ENCODE data around the gene MKX. TPM values are rescaled to one million over a fixed set of nuclear protein-coding genes. Genes with fewer than 3 reads are reported as not detected.

The MKX gene
- total and polyA plus RNA-seq, 5 donors: 0.15 to 0.47 (median 0.20) TPM

DNA sequence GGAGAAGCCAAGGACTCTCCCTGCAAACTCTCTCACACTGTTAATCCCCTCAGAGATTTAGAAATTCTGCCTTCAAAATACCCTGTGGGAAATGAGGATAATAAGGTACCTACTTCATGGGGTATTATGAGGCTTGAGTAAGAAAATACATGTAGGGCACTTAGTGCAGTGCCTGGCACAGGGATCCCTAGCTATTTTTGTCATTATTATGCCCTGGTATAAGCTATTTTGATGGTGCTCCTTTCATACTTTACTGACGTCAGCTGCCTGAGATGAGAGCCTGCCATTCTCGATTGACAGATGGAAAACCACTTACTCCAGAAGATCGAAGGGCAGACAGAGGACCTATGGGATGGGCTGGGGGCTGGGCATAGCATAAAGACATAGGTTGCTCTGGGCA lies 30.1 kb downstream of the MKX start:
- Histone ChIP-seq H3K27me3 (ENCODE audit: control insufficient read depth, insufficient read depth) (peaks cover 2% of the 10 kb centered on the region), H3K4me1 (ENCODE audit: control insufficient read depth, insufficient read depth, low read length) (no peaks in the 10 kb centered on the region), H3K9me3 (ENCODE audit: control insufficient read depth, low read length) (no peaks in the 10 kb centered on the region), H3K27ac (ENCODE audit: low read length) (no peak overlapping the region), H3K4me3 (ENCODE audit: low read length) (no peak overlapping the region)
- intact Hi-C loops (cut with DNase I): no loop called here
- ATAC-seq (no peak), DNase-seq (no peak)
- 67% methylated on average over 3 of the region's 3 CpGs for WGBS

GRCh38 chr10:27714349-27714748 lies 31.3 kb downstream of the MKX start:
- H3K4me1 ChIP-seq (ENCODE audit: control insufficient read depth, insufficient read depth, low read length): no peaks in the 10 kb centered on the region
- H3K4me3 ChIP-seq (ENCODE audit: low read length): no peak overlapping the region
- peaks cover 2% of the 10 kb centered on the region for H3K27me3 ChIP-seq (ENCODE audit: control insufficient read depth, insufficient read depth)
- no peak overlapping the region for H3K27ac ChIP-seq (ENCODE audit: low read length)
- no peaks in the 10 kb centered on the region for H3K9me3 ChIP-seq (ENCODE audit: control insufficient read depth, low read length)
- DNase-seq (no peak), ATAC-seq (no peak)
- intact Hi-C loops (cut with DNase I): no loop called here
- 49% methylated on average over 4 of the region's 4 CpGs for WGBS

DNA sequence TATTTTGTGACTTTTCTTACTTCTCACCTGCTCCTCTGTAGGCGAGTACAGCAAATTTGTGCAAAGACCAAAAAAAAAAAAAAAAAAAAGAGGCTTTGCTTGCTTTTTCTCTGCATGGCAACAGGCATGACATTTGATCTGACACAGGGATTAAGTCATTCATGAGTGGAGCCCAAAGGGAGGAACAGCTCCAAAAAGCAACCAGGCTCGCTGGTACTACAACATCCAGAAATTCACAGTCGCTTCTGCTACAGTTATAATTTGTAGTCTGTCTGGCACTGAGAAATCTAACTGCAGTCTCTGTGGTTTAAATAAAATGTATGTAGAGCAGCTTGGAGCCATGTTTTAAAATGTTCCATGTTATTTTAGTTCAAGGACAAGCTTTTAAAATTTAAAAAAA lies 31.7 kb downstream of the MKX start:
- H3K27me3 ChIP-seq (ENCODE audit: control insufficient read depth, insufficient read depth): peaks cover 2% of the 10 kb centered on the region
- H3K9me3 ChIP-seq (ENCODE audit: control insufficient read depth, low read length): no peaks in the 10 kb centered on the region
- H3K27ac ChIP-seq (ENCODE audit: low read length): no peak overlapping the region
- intact Hi-C loops (cut with DNase I): no loop called here
- no peaks in the 10 kb centered on the region for H3K4me1 ChIP-seq (ENCODE audit: control insufficient read depth, insufficient read depth, low read length)
- whole genome bisulfite sequencing: 46% methylated on average over 3 of the region's 3 CpGs
- H3K4me3 ChIP-seq (ENCODE audit: low read length): no peak overlapping the region
- DNase-seq (no peak), ATAC-seq (peak; percentile 51 to 72)

DNA sequence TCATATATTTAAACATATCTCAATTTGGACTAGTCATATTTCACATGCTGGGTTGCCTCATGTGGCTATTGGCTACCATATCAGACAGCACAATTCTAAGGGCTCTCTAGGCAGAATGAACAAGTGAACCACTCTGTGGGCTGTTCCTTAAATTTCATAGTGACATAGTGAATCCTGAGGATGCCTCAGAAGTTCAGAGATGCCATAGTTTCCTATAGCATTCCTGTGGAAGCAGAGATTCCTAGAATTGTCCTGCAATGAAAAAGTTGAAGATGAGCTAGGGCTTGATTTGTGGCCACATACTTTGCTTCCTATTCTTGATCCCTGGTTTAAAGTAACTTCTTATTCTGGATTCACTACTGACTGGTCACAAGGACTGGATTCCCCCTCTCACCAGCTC lies 35.6 kb downstream of the MKX start:
- Histone ChIP-seq H3K4me3 (ENCODE audit: low read length) (no peak overlapping the region), H3K27ac (ENCODE audit: low read length) (no peak overlapping the region), H3K9me3 (ENCODE audit: control insufficient read depth, low read length) (no peaks in the 10 kb centered on the region), H3K4me1 (ENCODE audit: control insufficient read depth, insufficient read depth, low read length) (no peaks in the 10 kb centered on the region), H3K27me3 (ENCODE audit: control insufficient read depth, insufficient read depth) (no peaks in the 10 kb centered on the region)
- DNase-seq (no peak), ATAC-seq (no peak)
- intact Hi-C loops (cut with DNase I): no loop called here

DNA sequence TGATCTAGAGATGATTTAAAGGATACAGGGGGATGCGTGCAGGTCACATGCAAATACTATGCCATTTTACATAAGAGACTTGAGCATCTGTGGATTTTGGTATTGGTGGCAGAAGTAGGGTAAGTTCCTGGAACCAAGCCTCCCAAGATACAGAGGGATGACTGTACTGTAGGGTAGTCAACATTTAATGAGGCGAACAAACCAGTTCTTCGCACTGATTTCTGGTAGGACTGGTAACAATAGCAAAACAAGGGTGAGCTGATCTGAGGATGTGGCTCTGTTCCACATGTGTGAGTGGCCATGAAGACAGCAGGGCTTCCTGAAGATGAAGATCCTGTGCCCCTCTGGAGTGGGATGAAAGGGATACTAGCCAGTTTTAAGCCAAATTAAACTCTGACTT lies 36.3 kb downstream of the MKX start:
- ATAC-seq: no peak
- WGBS: 96% methylated on average over 3 of the region's 3 CpGs
- H3K9me3 ChIP-seq (ENCODE audit: control insufficient read depth, low read length): no peaks in the 10 kb centered on the region
- intact Hi-C loops (cut with DNase I): no loop called here
- no peaks in the 10 kb centered on the region for H3K4me1 ChIP-seq (ENCODE audit: control insufficient read depth, insufficient read depth, low read length)
- H3K4me3 ChIP-seq (ENCODE audit: low read length): no peak overlapping the region
- no peak for DNase-seq
- H3K27ac ChIP-seq (ENCODE audit: low read length): no peak overlapping the region
- H3K27me3 ChIP-seq (ENCODE audit: control insufficient read depth, insufficient read depth): no peaks in the 10 kb centered on the region

DNA sequence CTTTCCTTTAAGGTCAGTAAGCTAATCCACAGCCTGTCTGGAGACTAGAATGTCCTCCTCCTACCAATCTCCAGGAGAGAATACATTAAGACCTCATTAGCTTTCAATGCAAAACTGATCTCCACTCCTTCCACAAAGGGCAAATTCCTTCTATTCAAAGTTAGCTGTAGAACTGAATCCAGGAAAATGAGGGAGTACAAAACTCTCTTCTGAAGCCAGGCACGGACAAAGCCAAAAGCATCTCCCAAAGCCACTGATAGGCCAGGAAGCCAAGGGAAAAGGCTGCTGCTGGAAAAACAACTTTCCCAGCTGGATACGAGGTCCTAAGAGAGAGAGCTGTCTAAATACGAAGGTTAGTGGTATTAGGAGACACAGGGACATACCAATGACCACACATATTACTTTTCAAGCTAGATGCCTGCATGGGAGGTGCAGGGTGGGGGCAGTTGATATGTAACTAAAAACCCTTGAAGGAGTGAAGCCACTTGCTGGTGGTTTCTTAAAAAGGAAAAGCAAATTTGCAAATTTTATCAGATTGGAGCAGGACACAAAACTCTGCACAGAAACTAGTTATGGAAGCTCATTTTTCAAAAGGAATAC lies 43.6 kb downstream of the MKX start:
- 22% methylated on average over 3 of the region's 3 CpGs for WGBS
- ATAC-seq (no peak), DNase-seq (no peak)
- Histone ChIP-seq H3K27me3 (ENCODE audit: control insufficient read depth, insufficient read depth) (no peaks in the 10 kb centered on the region), H3K4me1 (ENCODE audit: control insufficient read depth, insufficient read depth, low read length) (no peaks in the 10 kb centered on the region), H3K9me3 (ENCODE audit: control insufficient read depth, low read length) (no peaks in the 10 kb centered on the region), H3K27ac (ENCODE audit: low read length) (no peak overlapping the region), H3K4me3 (ENCODE audit: low read length) (no peak overlapping the region)
- intact Hi-C loops (cut with DNase I): no loop called here

GRCh38 chr10:27699776-27700175 lies 45.8 kb downstream of the MKX start:
- intact Hi-C loops (cut with DNase I): no loop called here
- ATAC-seq (no peak), DNase-seq (no peak)
- WGBS: 25% methylated on average over 2 of the region's 2 CpGs
- Histone ChIP-seq H3K9me3 (ENCODE audit: control insufficient read depth, low read length) (no peaks in the 10 kb centered on the region), H3K27me3 (ENCODE audit: control insufficient read depth, insufficient read depth) (no peaks in the 10 kb centered on the region), H3K4me3 (ENCODE audit: low read length) (no peak overlapping the region), H3K27ac (ENCODE audit: low read length) (no peak overlapping the region), H3K4me1 (ENCODE audit: control insufficient read depth, insufficient read depth, low read length) (no peaks in the 10 kb centered on the region)

DNA sequence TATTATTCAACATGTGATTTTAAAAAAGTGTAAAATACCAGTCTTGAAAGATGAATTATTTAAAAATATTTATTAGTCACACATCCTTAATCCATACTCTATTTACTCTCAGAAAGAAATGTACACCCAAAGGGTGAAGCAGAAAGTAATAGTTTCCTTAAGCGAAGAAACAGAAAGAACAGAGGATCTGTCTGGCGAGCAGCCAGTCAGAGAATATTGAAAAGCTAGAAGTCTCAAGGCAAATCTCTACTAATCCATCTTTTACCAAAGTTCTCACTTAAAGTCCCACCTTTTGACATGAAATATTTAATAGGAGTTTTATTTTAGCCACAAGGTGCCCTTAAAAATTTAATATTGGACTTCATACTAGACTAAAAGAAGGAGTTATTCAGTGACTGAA lies 46.7 kb downstream of the MKX start:
- no peaks in the 10 kb centered on the region for H3K4me1 ChIP-seq (ENCODE audit: control insufficient read depth, insufficient read depth, low read length)
- ATAC-seq: no peak

DNA sequence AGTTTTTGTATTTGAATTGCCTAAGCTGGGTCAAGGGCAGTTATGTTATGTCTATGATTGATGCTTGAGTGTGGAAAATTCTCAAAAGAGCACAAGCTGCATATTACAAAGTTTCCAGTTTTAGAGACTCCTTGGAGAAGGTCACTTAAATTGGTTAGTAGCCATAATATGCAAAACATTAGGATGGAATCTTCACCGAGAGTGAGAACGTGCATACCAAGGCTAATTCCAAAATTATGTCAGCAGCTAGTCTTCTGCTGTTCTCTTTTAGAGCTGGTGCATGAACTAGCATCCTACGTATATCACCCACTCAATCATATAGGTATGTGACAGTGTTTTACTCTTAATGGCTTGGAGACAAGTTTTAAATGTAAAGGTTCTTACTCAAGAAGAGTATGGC lies 49.2 kb downstream of the MKX start:
- DNase-seq (no peak), ATAC-seq (no peak)
- H3K9me3 ChIP-seq (ENCODE audit: control insufficient read depth, low read length): no peaks in the 10 kb centered on the region
- H3K27ac ChIP-seq (ENCODE audit: low read length): no peak overlapping the region
- H3K27me3 ChIP-seq (ENCODE audit: control insufficient read depth, insufficient read depth): no peaks in the 10 kb centered on the region
- peaks cover 3% of the 10 kb centered on the region for H3K4me1 ChIP-seq (ENCODE audit: control insufficient read depth, insufficient read depth, low read length)
- intact Hi-C loops (cut with DNase I): no loop called here
- no peak overlapping the region for H3K4me3 ChIP-seq (ENCODE audit: low read length)
- 67% methylated on average over 3 of the region's 3 CpGs for WGBS

More for the DNA sequence above, 46.7 kb downstream of the MKX start:
- H3K27me3 ChIP-seq (ENCODE audit: control insufficient read depth, insufficient read depth): no peaks in the 10 kb centered on the region
- no peak for DNase-seq
- intact Hi-C loops (cut with DNase I): no loop called here
- 88% methylated on average over 2 of the region's 2 CpGs for WGBS
- no peak overlapping the region for H3K27ac ChIP-seq (ENCODE audit: low read length)
- no peak overlapping the region for H3K4me3 ChIP-seq (ENCODE audit: low read length)
- H3K9me3 ChIP-seq (ENCODE audit: control insufficient read depth, low read length): no peaks in the 10 kb centered on the region

GRCh38 chr10:27695706-27696105 lies 49.9 kb downstream of the MKX start:
- DNase-seq (no peak), ATAC-seq (no peak)
- 81% methylated on average over 2 of the region's 2 CpGs for WGBS
- Histone ChIP-seq H3K9me3 (ENCODE audit: control insufficient read depth, low read length) (no peaks in the 10 kb centered on the region), H3K27ac (ENCODE audit: low read length) (no peak overlapping the region), H3K4me1 (ENCODE audit: control insufficient read depth, insufficient read depth, low read length) (peaks cover 3% of the 10 kb centered on the region), H3K4me3 (ENCODE audit: low read length) (no peak overlapping the region), H3K27me3 (ENCODE audit: control insufficient read depth, insufficient read depth) (no peaks in the 10 kb centered on the region)
- intact Hi-C loops (cut with DNase I): no loop called here

GRCh38 chr10:27695088-27695487 lies 50.5 kb downstream of the MKX start:
- peaks cover 3% of the 10 kb centered on the region for H3K4me1 ChIP-seq (ENCODE audit: control insufficient read depth, insufficient read depth, low read length)
- no peaks in the 10 kb centered on the region for H3K27me3 ChIP-seq (ENCODE audit: control insufficient read depth, insufficient read depth)
- ATAC-seq (no peak), DNase-seq (no peak)
- H3K27ac ChIP-seq (ENCODE audit: low read length): no peak overlapping the region
- H3K9me3 ChIP-seq (ENCODE audit: control insufficient read depth, low read length): no peaks in the 10 kb centered on the region
- WGBS: 85% methylated on average over 6 of the region's 6 CpGs
- intact Hi-C loops (cut with DNase I): no loop called here
- no peak overlapping the region for H3K4me3 ChIP-seq (ENCODE audit: low read length)

DNA sequence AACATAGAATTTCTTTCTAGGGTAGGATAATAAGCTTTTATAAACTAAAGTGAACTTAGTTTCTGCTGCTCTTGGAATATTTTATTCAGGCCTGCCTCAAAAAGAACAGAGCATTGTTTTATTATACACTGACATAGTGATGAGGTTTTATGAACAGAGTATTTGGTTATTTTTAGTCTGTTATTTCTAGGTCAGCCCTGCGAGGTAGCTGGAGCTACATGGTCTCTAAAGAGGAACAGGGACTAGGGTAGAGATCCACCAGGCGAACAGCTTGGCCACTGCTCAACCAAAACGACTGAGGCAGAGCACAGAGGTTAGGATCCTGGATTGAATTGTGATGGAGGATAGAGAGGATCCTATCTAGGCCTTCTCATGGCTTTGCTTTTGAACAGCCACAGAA lies 53.0 kb downstream of the MKX start:
- ATAC-seq (no peak), DNase-seq (no peak)
- intact Hi-C loops (cut with DNase I): no loop called here
- no peak overlapping the region for H3K4me3 ChIP-seq (ENCODE audit: low read length)
- no peak overlapping the region for H3K27ac ChIP-seq (ENCODE audit: low read length)
- no peaks in the 10 kb centered on the region for H3K27me3 ChIP-seq (ENCODE audit: control insufficient read depth, insufficient read depth)
- 62% methylated on average over 3 of the region's 3 CpGs for WGBS
- no peaks in the 10 kb centered on the region for H3K9me3 ChIP-seq (ENCODE audit: control insufficient read depth, low read length)
- H3K4me1 ChIP-seq (ENCODE audit: control insufficient read depth, insufficient read depth, low read length): peaks cover 3% of the 10 kb centered on the region
